ENCODE measurements around the gene IER3IP1.

DNA sequence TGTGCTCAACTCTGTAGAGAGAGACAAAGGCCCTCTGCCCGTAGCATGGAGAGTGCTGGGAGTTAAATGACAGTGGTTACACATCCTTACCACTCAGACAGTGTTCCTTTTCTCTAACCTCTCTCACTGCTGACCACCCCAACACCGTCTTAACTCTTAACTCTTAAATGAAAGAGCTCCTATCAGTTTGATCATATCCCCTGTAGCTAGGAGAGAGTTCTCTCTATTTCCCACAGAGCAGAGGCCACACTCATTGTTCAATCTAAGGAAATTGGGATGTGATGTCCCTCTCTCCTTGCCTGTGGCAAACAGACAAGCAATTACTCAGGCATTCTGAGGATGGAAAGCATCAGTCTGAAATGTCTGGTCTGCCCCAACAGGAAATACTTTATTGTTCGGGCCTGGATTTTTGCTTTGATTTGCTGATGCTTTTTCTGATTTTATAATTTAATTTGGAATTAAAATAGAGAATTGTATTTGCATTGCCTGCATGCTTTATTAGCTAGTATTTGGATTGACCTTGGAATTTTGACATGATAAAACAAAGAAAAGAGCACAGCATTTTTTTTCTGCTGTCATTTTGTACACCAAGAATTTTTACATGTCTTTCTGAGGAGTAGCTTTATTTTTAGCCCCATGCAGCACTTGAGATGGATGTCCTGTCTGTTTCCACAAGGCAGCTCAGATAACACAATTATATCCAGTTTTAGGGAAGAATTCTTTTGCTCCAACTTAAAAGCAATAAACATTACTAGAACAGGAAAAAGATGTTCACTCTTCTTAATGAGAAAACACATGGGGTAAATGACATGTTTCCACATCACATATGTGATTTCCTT lies 27.7 kb upstream of the IER3IP1 start:
- TF ChIP-seq, protein P1, sequence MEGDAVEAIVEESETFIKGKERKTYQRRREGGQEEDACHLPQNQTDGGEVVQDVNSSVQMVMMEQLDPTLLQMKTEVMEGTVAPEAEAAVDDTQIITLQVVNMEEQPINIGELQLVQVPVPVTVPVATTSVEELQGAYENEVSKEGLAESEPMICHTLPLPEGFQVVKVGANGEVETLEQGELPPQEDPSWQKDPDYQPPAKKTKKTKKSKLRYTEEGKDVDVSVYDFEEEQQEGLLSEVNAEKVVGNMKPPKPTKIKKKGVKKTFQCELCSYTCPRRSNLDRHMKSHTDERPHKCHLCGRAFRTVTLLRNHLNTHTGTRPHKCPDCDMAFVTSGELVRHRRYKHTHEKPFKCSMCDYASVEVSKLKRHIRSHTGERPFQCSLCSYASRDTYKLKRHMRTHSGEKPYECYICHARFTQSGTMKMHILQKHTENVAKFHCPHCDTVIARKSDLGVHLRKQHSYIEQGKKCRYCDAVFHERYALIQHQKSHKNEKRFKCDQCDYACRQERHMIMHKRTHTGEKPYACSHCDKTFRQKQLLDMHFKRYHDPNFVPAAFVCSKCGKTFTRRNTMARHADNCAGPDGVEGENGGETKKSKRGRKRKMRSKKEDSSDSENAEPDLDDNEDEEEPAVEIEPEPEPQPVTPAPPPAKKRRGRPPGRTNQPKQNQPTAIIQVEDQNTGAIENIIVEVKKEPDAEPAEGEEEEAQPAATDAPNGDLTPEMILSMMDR (IDR thresholded peaks at IDR 0.05): no peak
- TF ChIP-seq POLR2A (IDR thresholded peaks at IDR 0.05) (no peak), EP300 (IDR thresholded peaks at IDR 0.05) (no peak), POLR2AphosphoS5 (IDR thresholded peaks at IDR 0.05) (no peak)
